Endodermal cell (in vitro differentiated cells): ENCODE results near the gene CATSPERB. TPM values are rescaled to one million over a fixed set of nuclear protein-coding genes. Genes with fewer than 3 reads are reported as not detected.
"Not testable (repeated sequence)": the region's sequence is repeated elsewhere in the genome, so short reads cannot be mapped to it uniquely, and the experiment has no call there.

Experiments
- DNase-seq: peaks from one replicate; pipeline ENCODE4 v3.0.0-alpha.2; 2017
- H3K27ac ChIP-seq: 2 replicates; pipeline ENCODE4 v1.5.1; 2013; ENCODE audit warnings: mild to moderate bottlenecking, low read depth, low read length, moderate library complexity
- H3K27me3 ChIP-seq: 2 replicates; pipeline ENCODE4 v1.6.1; 2013; ENCODE audit warnings: mild to moderate bottlenecking, low read length, moderate library complexity; ENCODE audit not compliant: insufficient read depth, control insufficient read depth, poor library complexity, severe bottlenecking
- H3K36me3 ChIP-seq: 2 replicates; pipeline ENCODE4 v1.7.0; 2013; ENCODE audit warnings: mild to moderate bottlenecking, low read length, moderate library complexity; ENCODE audit not compliant: control insufficient read depth, insufficient read depth
- H3K4me1 ChIP-seq: one replicate; pipeline ENCODE4 v1.7.0; 2013; ENCODE audit warnings: low read length; ENCODE audit not compliant: control insufficient read depth, insufficient read depth
- H3K4me3 ChIP-seq: 2 replicates; pipeline ENCODE4 v1.5.1; 2013; ENCODE audit warnings: mild to moderate bottlenecking, low read length, moderate library complexity
- H3K9ac ChIP-seq: 2 replicates; pipeline ENCODE4 v1.6.1; 2013; ENCODE audit warnings: mild to moderate bottlenecking, low read length, moderate library complexity; ENCODE audit not compliant: poor library complexity, severe bottlenecking; ENCODE audit errors: extremely low read depth
- H3K9me3 ChIP-seq: 2 replicates; pipeline ENCODE4 v1.6.1; 2013; ENCODE audit warnings: mild to moderate bottlenecking, low read length, moderate library complexity; ENCODE audit not compliant: control insufficient read depth
- H3K27ac Mint-ChIP-seq: 2 replicates; pipeline ENCODE4 v1.8.0; 2020; ENCODE audit warnings: mixed read lengths
- H3K27me3 Mint-ChIP-seq: 2 replicates; pipeline ENCODE4 v1.8.0; 2021; ENCODE audit warnings: mild to moderate bottlenecking, mixed read lengths; ENCODE audit not compliant: insufficient read depth
- H3K36me3 Mint-ChIP-seq: 2 replicates; pipeline ENCODE4 v1.8.0; 2020; ENCODE audit warnings: low read depth, mixed read lengths
- H3K4me1 Mint-ChIP-seq: 2 replicates; pipeline ENCODE4 v1.8.0; 2020; ENCODE audit warnings: mixed read lengths
- H3K4me3 Mint-ChIP-seq: 2 replicates; pipeline ENCODE4 v1.8.0; 2020; ENCODE audit warnings: mild to moderate bottlenecking, moderate library complexity, mixed read lengths
- H3K9me3 Mint-ChIP-seq: 2 replicates; pipeline ENCODE4 v1.8.0; 2020; ENCODE audit warnings: mild to moderate bottlenecking, mixed read lengths
- CTCF ChIP-seq: fragments of 200-600 bp; sonication (generic); conservative IDR thresholded peaks from 2 replicates; pipeline ENCODE4 v1.5.0; 2021; ENCODE audit warnings: antibody characterized with exemption, mild to moderate bottlenecking
- WGBS, 2 experiments: methylation state at CpG; one replicate each; pipeline versions ENCODE4 v1.1.5 to v1.1.7; 2013; ENCODE audit warnings: missing lambda C conversion rate in 2 of 2, mixed read lengths in 1 of 2; ENCODE audit not compliant: insufficient coverage in 1 of 2, insufficient read length in 1 of 2; 5-methylcytosine and 5-hydroxymethylcytosine counted together
- total RNA-seq, 2 donors: library from RNA; stranded (reverse); fragmentation: NEBNext Ultra II Directional in 1 of 2; extraction: Animal tissue kit (Norgen Biotek cat#: 25700) in 1 of 2; gene quantifications; 2 replicates in 1 of 2; 3 replicates in 1 of 2; pipeline ENCODE4 v1.2.1, GENCODE V29; 2021

The CATSPERB gene
- total RNA-seq, 2 donors from 2014 or later = 0.64 TPM; not detected in 1

- no peak overlapping the region for H3K27ac ChIP-seq
- no peaks in the 10 kb centered on the region for H3K4me1 ChIP-seq
- DNase-seq = no peak
- no peak for TF ChIP-seq CTCF
- peaks cover 1% of the 10 kb centered on the region for H3K4me1 Mint-ChIP-seq
- no peak overlapping the region for H3K4me3 Mint-ChIP-seq
- peaks cover 36% of the 10 kb centered on the region for H3K9me3 Mint-ChIP-seq
- peaks cover 20% of the 10 kb centered on the region for H3K27me3 ChIP-seq
- no peak overlapping the region for H3K9ac ChIP-seq
- no peak overlapping the region for H3K4me3 ChIP-seq
- no peaks in the 10 kb centered on the region for H3K36me3 ChIP-seq
- peaks cover 18% of the 10 kb centered on the region for H3K9me3 ChIP-seq
- H3K36me3 Mint-ChIP-seq = no peaks in the 10 kb centered on the region
- H3K27ac Mint-ChIP-seq = no peak overlapping the region
- H3K27me3 Mint-ChIP-seq = peaks cover 56% of the 10 kb centered on the region
Observed at GRCh38 chr14:91569301-91569700, 162.6 kb downstream of the CATSPERB start.

GRCh38 chr14:91568626-91569025 lies 163.3 kb downstream of the CATSPERB start:
- H3K36me3 ChIP-seq = no peaks in the 10 kb centered on the region
- TF ChIP-seq CTCF = peak; percentile 27
- H3K4me3 ChIP-seq = no peak overlapping the region
- H3K4me3 Mint-ChIP-seq = no peak overlapping the region
- H3K9me3 Mint-ChIP-seq = peaks cover 40% of the 10 kb centered on the region
- no peak for DNase-seq
- H3K4me1 ChIP-seq = no peaks in the 10 kb centered on the region
- peaks cover 54% of the 10 kb centered on the region for H3K27me3 Mint-ChIP-seq
- H3K27me3 ChIP-seq = peaks cover 14% of the 10 kb centered on the region
- H3K36me3 Mint-ChIP-seq = no peaks in the 10 kb centered on the region
- H3K9me3 ChIP-seq = peaks cover 18% of the 10 kb centered on the region
- H3K9ac ChIP-seq = no peak overlapping the region
- WGBS, 2 experiments = 88 to 97% methylated on average over 3 to 4 of the region's 4 CpGs
- no peak overlapping the region for H3K27ac ChIP-seq
- H3K4me1 Mint-ChIP-seq = no peaks in the 10 kb centered on the region
- no peak overlapping the region for H3K27ac Mint-ChIP-seq

- peaks cover 47% of the 10 kb centered on the region for H3K27me3 Mint-ChIP-seq
Observed at GRCh38 chr14:91567827-91568226, 164.1 kb downstream of the CATSPERB start.

GRCh38 chr14:91555531-91555930 lies 176.4 kb downstream of the CATSPERB start:
- H3K9ac ChIP-seq = no peak overlapping the region
- no peaks in the 10 kb centered on the region for H3K9me3 ChIP-seq
- Mint-ChIP-seq H3K4me3 (no peak overlapping the region), H3K27ac (no peak overlapping the region), H3K36me3 (peaks cover 1% of the 10 kb centered on the region), H3K4me1 (no peaks in the 10 kb centered on the region), H3K9me3 (peaks cover 42% of the 10 kb centered on the region), H3K27me3 (peaks cover 4% of the 10 kb centered on the region)
- H3K27me3 ChIP-seq = no peaks in the 10 kb centered on the region
- WGBS, 2 experiments = 76 to 80% methylated on average over 1 to 2 of the region's 2 CpGs
- TF ChIP-seq CTCF = no peak
- H3K36me3 ChIP-seq = no peaks in the 10 kb centered on the region
- no peak for DNase-seq
- H3K27ac ChIP-seq = no peak overlapping the region
- no peak overlapping the region for H3K4me3 ChIP-seq
- H3K4me1 ChIP-seq = no peaks in the 10 kb centered on the region

More at GRCh38 chr14:91567827-91568226, 164.1 kb downstream of the CATSPERB start:
- H3K27ac ChIP-seq, H3K4me3 ChIP-seq, H3K4me1 Mint-ChIP-seq, H3K9ac ChIP-seq, H3K4me1 ChIP-seq, H3K4me3 Mint-ChIP-seq, H3K36me3 ChIP-seq, DNase-seq, H3K36me3 Mint-ChIP-seq, H3K27ac Mint-ChIP-seq, H3K27me3 ChIP-seq: not testable (repeated sequence)
- peaks cover 18% of the 10 kb centered on the region for H3K9me3 ChIP-seq
- WGBS, 2 experiments = 61 to 67% methylated on average over 3 to 4 of the region's 4 CpGs
- peaks cover 40% of the 10 kb centered on the region for H3K9me3 Mint-ChIP-seq
